Mesodermal cell (in vitro differentiated cells): Measurements from ENCODE around the gene PPM1J.
"Not testable (repeated sequence)": the region's sequence is repeated elsewhere in the genome, so short reads cannot be mapped to it uniquely, and the experiment has no call there.

ENCODE experiments used
- H3K27ac ChIP-seq: 2 replicates; pipeline ENCODE4 v1.7.0; 2013; ENCODE audit warnings: mild to moderate bottlenecking, low read depth, low read length, moderate library complexity; ENCODE audit not compliant: severe bottlenecking
- H3K36me3 ChIP-seq: 2 replicates; pipeline ENCODE4 v1.7.1; 2013; ENCODE audit warnings: mild to moderate bottlenecking, low read length, moderate library complexity; ENCODE audit not compliant: control insufficient read depth, insufficient read depth
- H3K4me1 ChIP-seq: one replicate; pipeline ENCODE4 v1.7.1; 2013; ENCODE audit warnings: mild to moderate bottlenecking, low read length; ENCODE audit not compliant: insufficient read depth, control insufficient read depth, poor library complexity, severe bottlenecking
- H3K4me3 ChIP-seq: 2 replicates; pipeline ENCODE4 v1.7.0; 2013; ENCODE audit warnings: low read length, control low read depth, mild to moderate bottlenecking; ENCODE audit not compliant: insufficient read depth, poor library complexity, severe bottlenecking; ENCODE audit errors: extremely low read depth
- H3K9me3 ChIP-seq: 2 replicates; pipeline ENCODE4 v1.7.1; 2013; ENCODE audit warnings: mild to moderate bottlenecking, low read length, moderate library complexity; ENCODE audit not compliant: control insufficient read depth
- WGBS, 2 experiments: methylation state at CpG; one replicate each; pipeline ENCODE4 v1.1.5; 2013; ENCODE audit warnings: missing lambda C conversion rate in 2 of 2; ENCODE audit not compliant: insufficient coverage in 2 of 2; 5-methylcytosine and 5-hydroxymethylcytosine counted together

The PPM1J gene

GRCh38 chr1:112735752-112736151 lies 20.6 kb upstream of the PPM1J start:
- Histone ChIP-seq H3K36me3 (no peaks in the 10 kb centered on the region), H3K9me3 (no peaks in the 10 kb centered on the region), H3K4me3 (no peak overlapping the region), H3K27ac (no peak overlapping the region), H3K4me1 (no peaks in the 10 kb centered on the region)
- WGBS, 2 experiments, result no CpG with 5 or more reads among the region's 1 CpG

GRCh38 chr1:112731451-112731850 lies 16.3 kb upstream of the PPM1J start:
- WGBS, 2 experiments, result 71 to 100% methylated on average over 1 of the region's 1 CpG
- H3K36me3 ChIP-seq, result no peaks in the 10 kb centered on the region
- H3K27ac ChIP-seq, result no peak overlapping the region
- H3K4me1 ChIP-seq, result no peaks in the 10 kb centered on the region
- H3K9me3 ChIP-seq, result no peaks in the 10 kb centered on the region
- no peak overlapping the region for H3K4me3 ChIP-seq

- 100% methylated on average over 1 of the region's 1 CpG; no CpG with 5 or more reads in 1 of the 2 experiments for WGBS, 2 experiments
Measured at GRCh38 chr1:112729909-112730308, 14.8 kb upstream of the PPM1J start.

GRCh38 chr1:112729011-112729410 lies 13.9 kb upstream of the PPM1J start:
- not testable (repeated sequence) for H3K36me3 ChIP-seq, H3K9me3 ChIP-seq, H3K27ac ChIP-seq, H3K4me3 ChIP-seq, H3K4me1 ChIP-seq
- 57 to 100% methylated on average over 1 of the region's 3 CpGs for WGBS, 2 experiments

More at GRCh38 chr1:112729909-112730308, 14.8 kb upstream of the PPM1J start:
- Histone ChIP-seq H3K4me3 (no peak overlapping the region), H3K9me3 (no peaks in the 10 kb centered on the region), H3K4me1 (no peaks in the 10 kb centered on the region), H3K27ac (no peak overlapping the region), H3K36me3 (no peaks in the 10 kb centered on the region)

GRCh38 chr1:112728306-112728971 lies 13.3 kb upstream of the PPM1J start:
- not testable (repeated sequence) for H3K9me3 ChIP-seq, H3K4me3 ChIP-seq, H3K4me1 ChIP-seq, H3K27ac ChIP-seq, H3K36me3 ChIP-seq
- 95 to 97% methylated on average over 14 to 16 of the region's 33 CpGs for WGBS, 2 experiments

- Histone ChIP-seq H3K9me3 (no peaks in the 10 kb centered on the region), H3K36me3 (no peaks in the 10 kb centered on the region), H3K4me1 (no peaks in the 10 kb centered on the region), H3K4me3 (no peak overlapping the region), H3K27ac (no peak overlapping the region)
- 18 to 49% methylated on average over 1 to 2 of the region's 2 CpGs for WGBS, 2 experiments
Measured at GRCh38 chr1:112727716-112728115, 12.6 kb upstream of the PPM1J start.

GRCh38 chr1:112724240-112724639 lies 9.1 kb upstream of the PPM1J start:
- not testable (repeated sequence) for H3K9me3 ChIP-seq, H3K27ac ChIP-seq, H3K36me3 ChIP-seq, H3K4me1 ChIP-seq, H3K4me3 ChIP-seq
- 80 to 90% methylated on average over 1 to 2 of the region's 4 CpGs for WGBS, 2 experiments

GRCh38 chr1:112723511-112723839 lies 8.3 kb upstream of the PPM1J start:
- H3K4me1 ChIP-seq, result peaks cover 9% of the 10 kb centered on the region
- 82 to 85% methylated on average over 5 to 8 of the region's 8 CpGs for WGBS, 2 experiments
- H3K36me3 ChIP-seq, result no peaks in the 10 kb centered on the region
- no peak overlapping the region for H3K27ac ChIP-seq
- H3K9me3 ChIP-seq, result no peaks in the 10 kb centered on the region
- H3K4me3 ChIP-seq, result no peak overlapping the region

- H3K9me3 ChIP-seq, result no peaks in the 10 kb centered on the region
- 17 to 18% methylated on average over 27 to 29 of the region's 35 CpGs for WGBS, 2 experiments
- H3K4me1 ChIP-seq, result peaks cover 10% of the 10 kb centered on the region
- H3K36me3 ChIP-seq, result no peaks in the 10 kb centered on the region
- H3K27ac ChIP-seq, result no peak overlapping the region
- no peak overlapping the region for H3K4me3 ChIP-seq
Measured at GRCh38 chr1:112722601-112723510, 7.7 kb upstream of the PPM1J start.

GRCh38 chr1:112721966-112722524 lies 6.9 kb upstream of the PPM1J start:
- Histone ChIP-seq H3K27ac (no peak overlapping the region), H3K4me3 (no peak overlapping the region), H3K4me1 (peaks cover 10% of the 10 kb centered on the region), H3K36me3 (no peaks in the 10 kb centered on the region), H3K9me3 (no peaks in the 10 kb centered on the region)
- WGBS, 2 experiments, result 84% methylated on average over 8 to 9 of the region's 10 CpGs

GRCh38 chr1:112721294-112721693 lies 6.2 kb upstream of the PPM1J start:
- H3K36me3 ChIP-seq, H3K4me3 ChIP-seq, H3K9me3 ChIP-seq, H3K27ac ChIP-seq: not testable (repeated sequence)
- 92 to 100% methylated on average over 1 to 2 of the region's 2 CpGs for WGBS, 2 experiments
- peaks cover 10% of the 10 kb centered on the region for H3K4me1 ChIP-seq
